CD14-positive monocyte (primary cell): ENCODE measurements around the gene UBE2E3. TPM values are rescaled to one million over a fixed set of nuclear protein-coding genes. Genes with fewer than 3 reads are reported as not detected.

Experiments used
- DNase-seq, 3 donors: peaks; one replicate each; pipeline ENCODE4 v3.0.0-alpha.2; 2011 to 2022
- H2AFZ ChIP-seq: 2 replicates; pipeline ENCODE4 v1.6.0; 2012; ENCODE audit warnings: mild to moderate bottlenecking, low read depth, low read length, inconsistent platforms; ENCODE audit not compliant: insufficient read depth, poor library complexity, severe bottlenecking
- H3K27ac ChIP-seq, 2 donors: 1 replicate in 1 of 2; 2 replicates in 1 of 2; pipeline ENCODE4 v1.5.1; 2012 to 2013; ENCODE audit warnings: low read length in 2 of 2, control low read depth in 1 of 2, inconsistent platforms in 1 of 2, low read depth in 1 of 2, mild to moderate bottlenecking in 1 of 2
- H3K27me3 ChIP-seq, 2 donors: one replicate each; pipeline versions ENCODE4 v1.6.0 to v1.6.1; 2011 to 2013; ENCODE audit warnings: low read length in 2 of 2; ENCODE audit not compliant: control insufficient read depth in 2 of 2, insufficient read depth in 2 of 2
- H3K36me3 ChIP-seq, 2 donors: replicated peaks in 1 of 2; 1 replicate in 1 of 2; 2 replicates in 1 of 2; pipeline versions ENCODE4 v1.5.1 to v1.6.1; 2012 to 2013; ENCODE audit warnings: low read length in 2 of 2, control low read depth in 1 of 2, inconsistent platforms in 1 of 2, mild to moderate bottlenecking in 1 of 2; ENCODE audit not compliant: insufficient read depth in 2 of 2, control insufficient read depth in 1 of 2
- H3K4me1 ChIP-seq, 2 donors: 1 replicate in 1 of 2; 2 replicates in 1 of 2; pipeline versions ENCODE4 v1.5.1 to v1.6.1; 2012 to 2013; ENCODE audit warnings: low read length in 2 of 2, control low read depth in 1 of 2, inconsistent platforms in 1 of 2, mild to moderate bottlenecking in 1 of 2, moderate library complexity in 1 of 2; ENCODE audit not compliant: insufficient read depth in 2 of 2, control insufficient read depth in 1 of 2
- H3K4me2 ChIP-seq: replicated peaks from 2 replicates; pipeline ENCODE3; 2012; ENCODE audit warnings: low read length, moderate library complexity, mild to moderate bottlenecking; ENCODE audit not compliant: poor library complexity, severe bottlenecking; ENCODE audit errors: extremely low read depth
- H3K4me3 ChIP-seq, 3 experiments: fragments of 200-600 bp in 1 of 3; sonication (generic) in 1 of 3; replicated peaks in 1 of 3; 1 replicate in 2 of 3; 2 replicates in 1 of 3; pipeline ENCODE4 v1.5.1; 2011 to 2013; ENCODE audit warnings: low read length in 3 of 3, mild to moderate bottlenecking in 3 of 3, control low read depth in 2 of 3, low read depth in 2 of 3, inconsistent platforms in 1 of 3, moderate library complexity in 1 of 3
- H3K79me2 ChIP-seq: 2 replicates; pipeline ENCODE4 v1.6.0; 2012; ENCODE audit warnings: mild to moderate bottlenecking, control low read depth, inconsistent platforms, low read length, moderate library complexity; ENCODE audit not compliant: insufficient read depth
- H3K9ac ChIP-seq: 2 replicates; pipeline ENCODE4 v1.6.0; 2017; ENCODE audit warnings: low read length, mild to moderate bottlenecking; ENCODE audit not compliant: insufficient read depth, poor library complexity, severe bottlenecking
- H3K9me3 ChIP-seq, 2 donors: replicated peaks in 1 of 2; 1 replicate in 1 of 2; 2 replicates in 1 of 2; pipeline versions ENCODE4 v1.5.1 to v1.6.1; 2012 to 2013; ENCODE audit warnings: low read length in 2 of 2, control low read depth in 1 of 2; ENCODE audit not compliant: control insufficient read depth in 1 of 2, insufficient read depth in 1 of 2
- H4K20me1 ChIP-seq: 2 replicates; pipeline ENCODE4 v1.6.0; 2012; ENCODE audit warnings: mild to moderate bottlenecking, low read length, control low read depth, moderate library complexity; ENCODE audit not compliant: insufficient read depth
- H3K27ac Mint-ChIP-seq, 7 donors: one replicate each; pipeline ENCODE4 v1.8.0; 2020; ENCODE audit warnings: mild to moderate bottlenecking in 7 of 7, mixed read lengths in 7 of 7, moderate library complexity in 6 of 7, inconsistent platforms in 2 of 7
- H3K27me3 Mint-ChIP-seq, 3 donors: one replicate each; pipeline ENCODE4 v1.8.0; 2021 to 2022; ENCODE audit warnings: low read depth in 3 of 3, mild to moderate bottlenecking in 3 of 3, mixed read lengths in 3 of 3, moderate library complexity in 3 of 3, inconsistent platforms in 1 of 3
- H3K36me3 Mint-ChIP-seq, 2 donors: one replicate each; pipeline ENCODE4 v1.8.0; 2020; ENCODE audit warnings: mixed read lengths in 2 of 2, inconsistent platforms in 1 of 2, mild to moderate bottlenecking in 1 of 2
- H3K4me1 Mint-ChIP-seq: one replicate; pipeline ENCODE4 v1.8.0; 2020; ENCODE audit warnings: mild to moderate bottlenecking, mixed read lengths
- H3K4me3 Mint-ChIP-seq, 2 donors: one replicate each; pipeline ENCODE4 v1.8.0; 2020; ENCODE audit warnings: mild to moderate bottlenecking in 2 of 2, mixed read lengths in 2 of 2, moderate library complexity in 1 of 2
- H3K9me3 Mint-ChIP-seq, 7 donors: one replicate each; pipeline ENCODE4 v1.8.0; 2020 to 2022; ENCODE audit warnings: mixed read lengths in 7 of 7, mild to moderate bottlenecking in 6 of 7, moderate library complexity in 6 of 7, inconsistent platforms in 2 of 7
- WGBS: methylation state at CpG from one replicate; pipeline ENCODE4 v1.1.5; 2013; ENCODE audit warnings: missing lambda C conversion rate; ENCODE audit not compliant: insufficient coverage; 5-methylcytosine and 5-hydroxymethylcytosine counted together
- intact Hi-C, 2 donors: fragments of 100-400 bp; cut with micrococcal nuclease; formaldehyde crosslinking; loops; one replicate each; pipeline versions ENCODE4 v1.15.0 to v1.15.1; 2023
- polyA plus RNA-seq, 3 donors: library from polyadenylated mRNA; depleted of rRNA in 1 of 3; unstranded in 2 of 3; stranded (reverse) in 1 of 3; fragments of 300-500 nt in 2 of 3; fragments of >200 nt in 1 of 3; fragmentation: Illumina TruSeq in 2 of 3; gene quantifications; 1 replicate in 2 of 3; 2 replicates in 1 of 3; pipeline ENCODE4 v1.2.3, GENCODE V29; 2012 to 2021
- TF ChIP-seq, protein P1 (sequence below): fragments of 200-600 bp; IDR thresholded peaks from one replicate; pipeline ENCODE4 v1.8.0; 2022; ENCODE audit warnings: antibody characterized with exemption, mild to moderate bottlenecking

The UBE2E3 gene
- polyA plus RNA-seq, 3 donors: 45.9 to 67.5 (median 52.1) TPM

DNA sequence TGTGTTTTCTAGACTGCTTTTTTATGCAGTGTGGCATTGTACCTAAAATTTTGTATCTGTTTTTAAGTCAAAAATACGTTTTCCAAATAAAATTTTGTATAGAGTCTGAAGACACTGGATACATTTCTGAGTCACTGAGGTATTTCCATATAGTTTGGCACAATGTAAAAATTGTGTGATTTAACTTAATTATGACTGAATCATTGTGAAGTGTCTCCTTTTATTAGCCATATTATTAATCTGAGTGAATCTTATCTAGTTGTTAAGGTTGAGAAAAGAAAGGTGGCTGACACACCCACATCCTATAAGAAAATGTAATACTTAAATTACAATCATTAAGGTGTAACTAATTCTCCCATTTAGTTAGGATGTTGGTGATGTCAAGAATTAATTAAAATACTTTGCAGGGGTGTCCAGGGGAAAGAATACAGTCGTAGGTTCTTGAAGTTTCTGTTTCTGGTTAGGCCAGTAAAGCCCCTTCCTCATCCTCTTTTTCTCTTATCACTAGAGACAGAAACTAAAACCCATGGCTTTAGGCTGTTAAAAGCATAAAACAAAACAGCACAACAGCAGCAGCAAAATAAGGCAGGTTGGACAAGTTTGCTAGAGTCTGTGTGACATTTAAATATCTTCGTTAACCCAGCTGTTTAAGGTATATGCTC lies 71.6 kb downstream of the UBE2E3 start:
- no peaks in the 10 kb centered on the region for H3K36me3 ChIP-seq
- no peak overlapping the region for H3K4me3 ChIP-seq
- Mint-ChIP-seq H3K27ac (no peak overlapping the region), H3K4me3 (no peak overlapping the region), H3K27me3 (no peaks in the 10 kb centered on the region), H3K9me3 (no peaks in the 10 kb centered on the region), H3K36me3 (peaks cover 0 to 4% of the 10 kb centered on the region in 2 donors), H3K4me1 (peaks cover 4% of the 10 kb centered on the region)
- H3K4me1 ChIP-seq: no peaks in the 10 kb centered on the region
- H3K27me3 ChIP-seq: no peaks in the 10 kb centered on the region
- no peak overlapping the region for H3K27ac ChIP-seq
- no peaks in the 10 kb centered on the region for H3K79me2 ChIP-seq
- H3K9me3 ChIP-seq: no peaks in the 10 kb centered on the region
- no peak overlapping the region for H3K4me2 ChIP-seq
- peaks cover 11% of the 10 kb centered on the region for H4K20me1 ChIP-seq
- H2AFZ ChIP-seq: no peak overlapping the region
- H3K9ac ChIP-seq: no peak overlapping the region
- intact Hi-C loops: loop anchor here in 1 of 2 donors (10.0 kb wide), 1 partner anchor 927 kb away; no protein-coding TSS in a partner anchor
- WGBS: 80% methylated on average over 1 of the region's 3 CpGs
- TF ChIP-seq, protein P1, sequence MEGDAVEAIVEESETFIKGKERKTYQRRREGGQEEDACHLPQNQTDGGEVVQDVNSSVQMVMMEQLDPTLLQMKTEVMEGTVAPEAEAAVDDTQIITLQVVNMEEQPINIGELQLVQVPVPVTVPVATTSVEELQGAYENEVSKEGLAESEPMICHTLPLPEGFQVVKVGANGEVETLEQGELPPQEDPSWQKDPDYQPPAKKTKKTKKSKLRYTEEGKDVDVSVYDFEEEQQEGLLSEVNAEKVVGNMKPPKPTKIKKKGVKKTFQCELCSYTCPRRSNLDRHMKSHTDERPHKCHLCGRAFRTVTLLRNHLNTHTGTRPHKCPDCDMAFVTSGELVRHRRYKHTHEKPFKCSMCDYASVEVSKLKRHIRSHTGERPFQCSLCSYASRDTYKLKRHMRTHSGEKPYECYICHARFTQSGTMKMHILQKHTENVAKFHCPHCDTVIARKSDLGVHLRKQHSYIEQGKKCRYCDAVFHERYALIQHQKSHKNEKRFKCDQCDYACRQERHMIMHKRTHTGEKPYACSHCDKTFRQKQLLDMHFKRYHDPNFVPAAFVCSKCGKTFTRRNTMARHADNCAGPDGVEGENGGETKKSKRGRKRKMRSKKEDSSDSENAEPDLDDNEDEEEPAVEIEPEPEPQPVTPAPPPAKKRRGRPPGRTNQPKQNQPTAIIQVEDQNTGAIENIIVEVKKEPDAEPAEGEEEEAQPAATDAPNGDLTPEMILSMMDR: no peak
- DNase-seq: no peak

DNA sequence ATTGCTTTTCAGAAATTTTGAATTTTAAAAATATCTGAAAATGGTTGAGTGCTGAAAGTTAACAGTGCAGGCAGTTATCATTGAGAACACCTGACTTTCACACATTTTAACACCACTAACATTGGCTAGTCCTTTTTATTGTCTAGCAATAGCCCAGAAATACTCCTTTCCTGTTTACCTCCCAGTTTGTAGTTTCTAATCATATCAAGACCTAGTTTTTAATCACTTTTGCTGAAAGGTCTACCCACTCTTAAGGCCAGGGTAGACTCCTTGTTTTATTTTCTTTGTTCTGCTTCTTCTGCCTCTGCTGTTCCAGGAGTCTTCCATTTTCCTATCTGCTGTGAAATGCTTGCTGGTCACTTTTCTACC lies 72.1 kb downstream of the UBE2E3 start:
- Histone ChIP-seq H4K20me1 (peaks cover 16% of the 10 kb centered on the region), H3K9ac (no peak overlapping the region), H3K4me2 (no peak overlapping the region), H3K9me3 (no peaks in the 10 kb centered on the region), H3K4me1 (no peaks in the 10 kb centered on the region), H3K36me3 (no peaks in the 10 kb centered on the region), H3K27ac (no peak overlapping the region), H3K27me3 (no peaks in the 10 kb centered on the region), H2AFZ (no peak overlapping the region), H3K4me3 (no peak overlapping the region), H3K79me2 (no peaks in the 10 kb centered on the region)
- intact Hi-C loops: loop anchor here in 1 of 2 donors (10.0 kb wide), 1 partner anchor 928 kb away; no protein-coding TSS in a partner anchor
- H3K27me3 Mint-ChIP-seq: no peaks in the 10 kb centered on the region
- H3K36me3 Mint-ChIP-seq: peaks cover 0 to 4% of the 10 kb centered on the region in 2 donors
- TF ChIP-seq, protein P1: no peak
- no peak for DNase-seq
- H3K4me1 Mint-ChIP-seq: peaks cover 4% of the 10 kb centered on the region
- H3K27ac Mint-ChIP-seq: no peak overlapping the region
- no peaks in the 10 kb centered on the region for H3K9me3 Mint-ChIP-seq
- no peak overlapping the region for H3K4me3 Mint-ChIP-seq
